Measurements from ENCODE around the gene ROR1. TPM values are rescaled to one million over a fixed set of nuclear protein-coding genes. Genes with fewer than 3 reads are reported as not detected.

Gene ROR1
- total RNA-seq, 2 experiments from 2014 or later = 0.47 to 1.4 TPM

DNA sequence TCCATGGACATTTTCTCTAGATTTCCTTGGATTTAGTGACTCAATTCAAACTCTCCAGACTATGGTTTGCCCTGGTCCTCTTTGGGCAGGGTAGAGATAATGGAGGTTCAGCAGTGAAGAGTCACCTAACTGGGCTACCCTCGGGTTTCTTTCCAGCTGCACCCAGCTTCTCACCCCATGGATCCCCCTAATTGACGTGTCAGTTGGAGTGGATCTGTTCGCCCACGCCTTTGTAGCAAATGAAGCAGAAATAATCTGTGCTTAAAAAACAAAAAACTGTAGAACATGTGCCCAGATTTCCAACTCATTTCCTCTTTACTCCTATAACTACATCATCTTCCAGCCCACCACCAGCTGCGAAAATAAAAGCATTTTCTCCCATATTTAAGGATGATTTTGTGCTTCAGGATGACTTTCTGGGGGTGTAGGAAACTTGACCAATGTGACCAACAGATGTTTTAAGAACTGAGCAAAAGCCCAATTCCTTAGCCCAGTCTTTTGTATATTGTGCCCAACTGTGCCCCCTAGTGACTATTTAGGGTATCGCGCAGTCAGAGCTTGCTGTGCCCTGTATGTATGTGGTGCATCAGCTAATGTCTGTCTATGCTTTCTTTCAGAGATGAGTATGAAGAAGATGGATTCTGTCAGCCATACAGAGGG, 363.1 kb downstream of the ROR1 start:
- ChIA-PET CTCF (ENCODE audit: unreplicated experiment) (interaction anchor here (1.4 kb wide), 1 partner anchor 445 kb away, joined by 6 read pairs; no protein-coding TSS in a partner anchor), POLR2A (interaction anchor here (0.7 to 0.9 kb wide), 2 partner anchors 445 to 506 kb away, joined by 3 read pairs; no protein-coding TSS in a partner anchor)
- H2AFZ ChIP-seq (ENCODE audit: low read length) = no peak overlapping the region
- no peak overlapping the region for H3K4me3 ChIP-seq (ENCODE audit: low read depth, low read length, poor library complexity, severe bottlenecking)
- intact Hi-C loops (cut with micrococcal nuclease; ENCODE audit: unreplicated experiment) = loop anchor here (1.0 to 5.0 kb wide), 3 partner anchors 365 to 520 kb away; partner anchors contain the start of gene ROR1
- DNase-seq (ENCODE audit: low spot score) = peak; percentile 63
- no peaks in the 10 kb centered on the region for H4K20me1 ChIP-seq (ENCODE audit: insufficient read depth, low read length)
- TF ChIP-seq EZH2phosphoT487 (IDR thresholded peaks at IDR 0.05; ENCODE audit: borderline replicate concordance, low read depth, low read length) (no peak), CTCF (conservative IDR thresholded peaks at IDR 0.05; ENCODE audit: low read length) (peak; percentile 95)
- H3K9me3 ChIP-seq (ENCODE audit: low read length) = no peaks in the 10 kb centered on the region
- H3K9me2 ChIP-seq (ENCODE audit: insufficient read depth, low read length) = no peaks in the 10 kb centered on the region
- H3K27ac ChIP-seq (ENCODE audit: low read depth, low read length, poor library complexity, severe bottlenecking) = no peak overlapping the region
- H3K4me2 ChIP-seq (ENCODE audit: low read length) = no peak overlapping the region
- no peaks in the 10 kb centered on the region for H3K4me1 ChIP-seq (ENCODE audit: insufficient read depth, low read length, poor library complexity, severe bottlenecking)
- no peaks in the 10 kb centered on the region for H3K79me2 ChIP-seq (ENCODE audit: insufficient read depth, low read depth, low read length)
- no TSS peak for BruUV-seq (replicated peaks)
- H3K36me3 ChIP-seq (ENCODE audit: insufficient read depth, low read length) = no peaks in the 10 kb centered on the region

DNA sequence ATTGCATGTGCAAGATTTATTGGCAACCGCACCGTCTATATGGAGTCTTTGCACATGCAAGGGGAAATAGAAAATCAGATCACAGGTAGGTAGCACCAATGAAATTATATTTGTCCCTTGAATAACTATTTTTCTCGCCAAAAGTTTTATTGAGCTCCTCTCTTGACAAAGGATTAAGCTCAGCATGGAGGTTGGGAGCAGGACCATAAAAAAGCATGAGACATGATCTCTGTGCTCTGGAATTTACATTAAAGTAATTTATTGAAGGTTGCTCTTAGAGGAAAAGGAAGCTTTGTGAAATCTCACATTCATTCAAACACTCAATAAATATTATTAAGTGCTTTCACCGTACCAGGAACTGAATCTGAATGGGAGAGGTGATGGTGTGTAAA, 363.6 kb downstream of the ROR1 start:
- DNase-seq (ENCODE audit: low spot score) = no peak
- ChIA-PET CTCF (ENCODE audit: unreplicated experiment) (interaction anchor here (1.4 kb wide), 1 partner anchor 445 kb away, joined by 6 read pairs; no protein-coding TSS in a partner anchor), POLR2A (interaction anchor here (0.8 to 0.9 kb wide), 2 partner anchors 446 to 518 kb away, joined by 3 read pairs; no protein-coding TSS in a partner anchor)
- Histone ChIP-seq H3K4me2 (ENCODE audit: low read length) (no peak overlapping the region), H3K4me1 (ENCODE audit: insufficient read depth, low read length, poor library complexity, severe bottlenecking) (no peaks in the 10 kb centered on the region), H2AFZ (ENCODE audit: low read length) (no peak overlapping the region), H3K36me3 (ENCODE audit: insufficient read depth, low read length) (no peaks in the 10 kb centered on the region), H3K9me2 (ENCODE audit: insufficient read depth, low read length) (no peaks in the 10 kb centered on the region), H3K4me3 (ENCODE audit: low read depth, low read length, poor library complexity, severe bottlenecking) (no peak overlapping the region), H3K9me3 (ENCODE audit: low read length) (no peaks in the 10 kb centered on the region), H3K27ac (ENCODE audit: low read depth, low read length, poor library complexity, severe bottlenecking) (no peak overlapping the region), H4K20me1 (ENCODE audit: insufficient read depth, low read length) (no peaks in the 10 kb centered on the region), H3K79me2 (ENCODE audit: insufficient read depth, low read depth, low read length) (no peaks in the 10 kb centered on the region)
- TF ChIP-seq EZH2phosphoT487 (IDR thresholded peaks at IDR 0.05; ENCODE audit: borderline replicate concordance, low read depth, low read length) (no peak), CTCF (conservative IDR thresholded peaks at IDR 0.05; ENCODE audit: low read length) (peak; percentile 51; the same call in 1 of the 2 replicates)
- BruUV-seq (replicated peaks) = no TSS peak
- intact Hi-C loops (cut with micrococcal nuclease; ENCODE audit: unreplicated experiment) = loop anchor here (1.0 to 5.0 kb wide), 3 partner anchors 365 to 521 kb away; partner anchors contain the start of gene ROR1

DNA sequence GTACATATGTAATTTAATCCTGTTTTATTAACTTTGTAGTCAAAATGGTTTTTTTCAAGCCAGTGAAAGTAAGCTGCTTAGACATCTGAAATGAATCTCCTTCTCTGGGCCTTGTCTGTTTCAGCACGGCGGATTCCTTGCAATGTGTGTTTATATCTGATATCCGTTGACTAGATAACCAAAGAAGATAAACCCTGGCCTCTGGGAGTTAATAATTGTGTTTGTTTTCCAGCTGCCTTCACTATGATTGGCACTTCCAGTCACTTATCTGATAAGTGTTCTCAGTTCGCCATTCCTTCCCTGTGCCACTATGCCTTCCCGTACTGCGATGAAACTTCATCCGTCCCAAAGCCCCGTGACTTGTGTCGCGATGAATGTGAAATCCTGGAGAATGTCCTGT, 366.1 kb downstream of the ROR1 start:
- TF ChIP-seq CTCF (conservative IDR thresholded peaks at IDR 0.05; ENCODE audit: low read length) = no peak
- no peak for TF ChIP-seq EZH2phosphoT487 (IDR thresholded peaks at IDR 0.05; ENCODE audit: borderline replicate concordance, low read depth, low read length)
- DNase-seq (ENCODE audit: low spot score) = no peak
- ChIA-PET CTCF (ENCODE audit: unreplicated experiment) (interaction anchor here (1.1 kb wide), 1 partner anchor 448 kb away, joined by 3 read pairs; no protein-coding TSS in a partner anchor), POLR2A (interaction anchor here (0.6 to 0.8 kb wide), 3 partner anchors 24 to 1084 kb away, joined by 3 to 4 read pairs (median 3); no protein-coding TSS in a partner anchor)
- H3K4me1 ChIP-seq (ENCODE audit: insufficient read depth, low read length, poor library complexity, severe bottlenecking) = no peaks in the 10 kb centered on the region
- BruUV-seq (replicated peaks) = no TSS peak
- no peaks in the 10 kb centered on the region for H3K79me2 ChIP-seq (ENCODE audit: insufficient read depth, low read depth, low read length)
- H3K36me3 ChIP-seq (ENCODE audit: insufficient read depth, low read length) = no peaks in the 10 kb centered on the region
- H3K27ac ChIP-seq (ENCODE audit: low read depth, low read length, poor library complexity, severe bottlenecking) = no peak overlapping the region
- H3K9me2 ChIP-seq (ENCODE audit: insufficient read depth, low read length) = no peaks in the 10 kb centered on the region
- H3K4me3 ChIP-seq (ENCODE audit: low read depth, low read length, poor library complexity, severe bottlenecking) = no peak overlapping the region
- intact Hi-C loops (cut with micrococcal nuclease; ENCODE audit: unreplicated experiment) = loop anchor here (5.0 kb wide), 1 partner anchor 368 kb away; the partner anchor contains the start of gene ROR1
- H4K20me1 ChIP-seq (ENCODE audit: insufficient read depth, low read length) = no peaks in the 10 kb centered on the region
- H3K9me3 ChIP-seq (ENCODE audit: low read length) = no peaks in the 10 kb centered on the region
- H3K4me2 ChIP-seq (ENCODE audit: low read length) = no peak overlapping the region
- H2AFZ ChIP-seq (ENCODE audit: low read length) = no peak overlapping the region

Measured in OCI-LY7 (cell line).